ENCODE data around the gene TBR1.

DNA sequence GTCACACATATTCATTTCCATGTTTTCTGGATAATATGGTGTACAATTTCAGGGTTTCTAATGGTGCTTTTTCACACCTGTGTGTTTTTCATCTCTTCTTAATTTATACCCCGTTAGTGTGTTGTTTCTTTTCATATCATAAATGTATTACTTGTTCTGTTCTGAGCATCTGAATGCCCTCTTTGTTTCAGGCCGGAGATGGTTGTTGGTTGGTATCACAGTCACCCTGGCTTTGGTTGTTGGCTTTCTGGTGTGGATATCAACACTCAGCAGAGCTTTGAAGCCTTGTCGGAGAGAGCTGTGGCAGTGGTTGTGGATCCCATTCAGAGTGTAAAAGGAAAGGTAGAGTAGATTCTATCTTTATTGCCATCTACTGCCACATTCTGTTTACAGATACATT lies 45.1 kb upstream of the TBR1 start:
- TF ChIP-seq, protein P1, sequence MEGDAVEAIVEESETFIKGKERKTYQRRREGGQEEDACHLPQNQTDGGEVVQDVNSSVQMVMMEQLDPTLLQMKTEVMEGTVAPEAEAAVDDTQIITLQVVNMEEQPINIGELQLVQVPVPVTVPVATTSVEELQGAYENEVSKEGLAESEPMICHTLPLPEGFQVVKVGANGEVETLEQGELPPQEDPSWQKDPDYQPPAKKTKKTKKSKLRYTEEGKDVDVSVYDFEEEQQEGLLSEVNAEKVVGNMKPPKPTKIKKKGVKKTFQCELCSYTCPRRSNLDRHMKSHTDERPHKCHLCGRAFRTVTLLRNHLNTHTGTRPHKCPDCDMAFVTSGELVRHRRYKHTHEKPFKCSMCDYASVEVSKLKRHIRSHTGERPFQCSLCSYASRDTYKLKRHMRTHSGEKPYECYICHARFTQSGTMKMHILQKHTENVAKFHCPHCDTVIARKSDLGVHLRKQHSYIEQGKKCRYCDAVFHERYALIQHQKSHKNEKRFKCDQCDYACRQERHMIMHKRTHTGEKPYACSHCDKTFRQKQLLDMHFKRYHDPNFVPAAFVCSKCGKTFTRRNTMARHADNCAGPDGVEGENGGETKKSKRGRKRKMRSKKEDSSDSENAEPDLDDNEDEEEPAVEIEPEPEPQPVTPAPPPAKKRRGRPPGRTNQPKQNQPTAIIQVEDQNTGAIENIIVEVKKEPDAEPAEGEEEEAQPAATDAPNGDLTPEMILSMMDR (IDR thresholded peaks at IDR 0.05): no peak
- TF ChIP-seq POLR2A (IDR thresholded peaks at IDR 0.05): no peak

Measured in Peyer's patch (tissue), 4 donors.